ENCODE results near the gene SCN4B.

SCN4B gene

DNA sequence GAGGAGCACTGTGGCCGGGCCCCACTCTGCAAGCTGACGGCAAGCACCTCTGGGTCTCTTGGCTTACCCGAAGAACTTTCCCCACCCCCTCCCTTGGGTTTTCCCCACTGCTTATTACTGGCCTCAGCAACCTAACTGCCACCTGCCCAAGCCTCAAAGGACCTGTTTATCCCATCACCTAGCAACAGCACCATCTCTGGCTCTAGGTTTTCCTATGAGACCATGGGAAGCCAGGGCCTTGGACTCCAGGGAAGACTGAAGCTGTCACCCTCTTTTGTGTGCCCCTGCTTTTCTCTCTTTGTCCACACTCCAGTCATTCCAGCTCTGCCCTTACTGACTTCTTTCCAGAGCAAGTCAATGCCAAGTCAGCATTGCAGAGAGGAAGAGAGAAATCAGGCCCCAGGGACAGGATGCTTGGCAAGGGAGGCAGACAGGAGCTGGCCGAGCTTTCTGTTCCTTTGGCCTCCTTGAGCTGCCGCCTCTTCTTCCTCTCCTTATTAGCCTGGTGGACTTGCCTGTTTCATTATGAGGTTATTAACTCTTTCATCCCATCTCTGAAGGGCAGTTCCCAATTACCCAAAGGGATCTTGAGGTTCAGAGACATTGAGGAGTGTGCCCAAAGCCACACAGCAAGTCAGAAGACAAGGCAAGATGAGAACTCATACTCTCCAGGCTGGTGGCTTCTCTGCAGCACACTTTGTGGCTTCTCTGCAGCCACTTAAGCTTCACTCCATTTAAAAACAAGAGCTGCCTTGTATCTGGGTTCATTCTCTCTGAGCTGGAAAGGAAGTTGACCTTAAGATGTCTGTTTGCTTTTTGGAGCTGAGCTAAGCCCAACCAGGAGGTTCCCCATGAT is 65.5 kb downstream of the SCN4B start, which contains the start of gene SMIM35:
Gene SMIM35, minus strand, starts transcription at position 51 of the 856 bp plus-strand sequence. CDS start 206 bp downstream, outside the sequence.
- DNase-seq (ENCODE audit: low read depth): no peak
- no peak within 1 kb of the TSS for H3K4me3 ChIP-seq (ENCODE audit: control insufficient read depth, low read depth, low read length)
- TF ChIP-seq, protein P1, sequence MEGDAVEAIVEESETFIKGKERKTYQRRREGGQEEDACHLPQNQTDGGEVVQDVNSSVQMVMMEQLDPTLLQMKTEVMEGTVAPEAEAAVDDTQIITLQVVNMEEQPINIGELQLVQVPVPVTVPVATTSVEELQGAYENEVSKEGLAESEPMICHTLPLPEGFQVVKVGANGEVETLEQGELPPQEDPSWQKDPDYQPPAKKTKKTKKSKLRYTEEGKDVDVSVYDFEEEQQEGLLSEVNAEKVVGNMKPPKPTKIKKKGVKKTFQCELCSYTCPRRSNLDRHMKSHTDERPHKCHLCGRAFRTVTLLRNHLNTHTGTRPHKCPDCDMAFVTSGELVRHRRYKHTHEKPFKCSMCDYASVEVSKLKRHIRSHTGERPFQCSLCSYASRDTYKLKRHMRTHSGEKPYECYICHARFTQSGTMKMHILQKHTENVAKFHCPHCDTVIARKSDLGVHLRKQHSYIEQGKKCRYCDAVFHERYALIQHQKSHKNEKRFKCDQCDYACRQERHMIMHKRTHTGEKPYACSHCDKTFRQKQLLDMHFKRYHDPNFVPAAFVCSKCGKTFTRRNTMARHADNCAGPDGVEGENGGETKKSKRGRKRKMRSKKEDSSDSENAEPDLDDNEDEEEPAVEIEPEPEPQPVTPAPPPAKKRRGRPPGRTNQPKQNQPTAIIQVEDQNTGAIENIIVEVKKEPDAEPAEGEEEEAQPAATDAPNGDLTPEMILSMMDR (IDR thresholded peaks at IDR 0.05; ENCODE audit: control insufficient read depth, insufficient read depth, low read depth, low read length, missing control alignments): no peak

DNA sequence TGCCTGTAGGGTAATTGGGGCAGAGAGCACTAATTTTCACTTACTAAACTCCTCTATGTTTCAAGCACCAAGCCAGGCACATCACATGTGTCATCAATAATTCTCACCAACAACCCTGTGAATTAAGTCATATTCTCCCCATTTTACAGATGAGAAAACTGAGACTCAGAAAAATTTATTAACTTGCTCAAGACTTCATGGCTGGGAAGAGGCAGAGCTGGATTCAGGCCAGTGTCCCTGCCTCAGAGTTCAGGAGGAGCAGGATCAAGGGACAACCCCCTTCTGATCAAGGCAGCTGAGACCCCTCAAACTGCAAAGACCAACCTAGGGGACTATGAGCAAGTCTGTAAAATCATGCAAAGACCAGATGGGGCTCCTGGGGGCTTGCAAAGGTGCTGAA is 68.0 kb downstream of the SCN4B start:
- H3K4me3 ChIP-seq (ENCODE audit: control insufficient read depth, low read depth, low read length): no peak overlapping the region
- no peak for DNase-seq (ENCODE audit: low read depth)
- TF ChIP-seq, protein P1 (IDR thresholded peaks at IDR 0.05; ENCODE audit: control insufficient read depth, insufficient read depth, low read depth, low read length, missing control alignments): no peak

DNA sequence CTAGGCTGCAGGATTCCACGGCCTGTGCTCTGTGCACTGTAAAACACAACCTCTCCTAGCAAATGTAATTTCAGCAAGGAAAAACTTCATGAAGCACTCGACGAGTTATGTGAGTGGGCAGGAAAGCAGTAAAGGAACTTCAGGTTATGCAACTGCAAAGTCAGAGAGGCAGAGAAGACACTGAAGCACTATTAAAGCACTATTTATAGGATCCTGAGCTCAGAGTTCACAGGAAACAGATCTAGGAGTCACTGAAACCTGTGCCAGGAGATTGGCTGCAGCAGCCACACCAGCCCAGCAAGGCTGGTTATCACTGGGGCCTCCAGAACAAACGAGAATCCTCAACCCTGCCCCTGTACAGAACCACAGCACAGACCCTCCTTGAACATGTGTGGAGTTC is 68.4 kb downstream of the SCN4B start:
- peak; percentile 14 for DNase-seq (ENCODE audit: low read depth)
- TF ChIP-seq, protein P1 (IDR thresholded peaks at IDR 0.05; ENCODE audit: control insufficient read depth, insufficient read depth, low read depth, low read length, missing control alignments): no peak
- no peak overlapping the region for H3K4me3 ChIP-seq (ENCODE audit: control insufficient read depth, low read depth, low read length)
